ENCODE results near the gene TRAPPC12.
"Not testable (repeated sequence)": the region's sequence is repeated elsewhere in the genome, so short reads cannot be mapped to it uniquely, and the experiment has no call there.

TRAPPC12 gene

GRCh38 chr2:3433339-3433699 lies 53.8 kb downstream of the TRAPPC12 start:
- no peak for DNase-seq (ENCODE audit: low read depth)

GRCh38 chr2:3433776-3434400 lies 54.4 kb downstream of the TRAPPC12 start:
- DNase-seq (ENCODE audit: low read depth), result no peak

DNA sequence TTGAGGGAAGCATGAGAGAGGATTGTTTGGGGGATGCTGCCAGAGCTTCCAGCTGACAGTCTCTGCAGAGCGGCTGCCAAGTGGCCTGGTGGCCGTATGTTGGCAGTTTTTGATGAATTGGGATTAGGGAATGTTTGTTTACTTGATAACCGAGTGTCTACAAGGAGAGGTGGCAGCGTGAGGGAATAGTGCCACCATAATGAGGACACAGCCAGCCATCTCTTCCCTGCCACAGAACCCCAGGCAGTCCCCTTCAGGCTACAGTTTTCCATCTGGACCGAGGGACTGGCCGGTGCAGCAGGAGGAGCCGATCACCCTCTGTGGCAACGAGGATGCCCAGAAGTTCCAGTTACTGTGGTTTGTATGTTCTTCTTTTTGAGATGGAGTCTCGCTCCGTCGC lies 55.2 kb downstream of the TRAPPC12 start:
- DNase-seq (ENCODE audit: low read depth), result no peak

DNA sequence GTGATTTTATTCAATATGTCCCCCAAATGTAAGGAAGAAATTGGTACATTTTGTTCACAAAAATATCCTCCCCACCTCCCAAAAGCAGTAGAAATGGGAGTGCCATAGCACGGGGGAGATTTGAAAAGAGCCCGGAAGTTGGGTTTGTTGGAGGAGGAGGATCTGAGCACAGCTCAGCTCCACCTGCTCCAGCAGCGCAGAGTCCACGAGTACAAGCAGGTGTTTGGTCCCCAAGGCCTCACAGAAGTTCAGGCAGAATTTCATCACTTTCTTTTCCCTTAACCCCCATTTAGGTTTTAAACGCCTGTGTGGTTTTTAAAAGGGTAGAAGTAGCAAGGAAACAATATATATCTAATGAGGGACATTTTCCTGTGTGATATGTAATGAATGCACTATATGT lies 56.0 kb downstream of the TRAPPC12 start:
- no peak for DNase-seq (ENCODE audit: low read depth)

- DNase-seq (ENCODE audit: low read depth), result no peak
Measured at GRCh38 chr2:3440477-3440876, 61.0 kb downstream of the TRAPPC12 start.

GRCh38 chr2:3441465-3441864 lies 62.0 kb downstream of the TRAPPC12 start:
- no peak for DNase-seq (ENCODE audit: low read depth)

DNA sequence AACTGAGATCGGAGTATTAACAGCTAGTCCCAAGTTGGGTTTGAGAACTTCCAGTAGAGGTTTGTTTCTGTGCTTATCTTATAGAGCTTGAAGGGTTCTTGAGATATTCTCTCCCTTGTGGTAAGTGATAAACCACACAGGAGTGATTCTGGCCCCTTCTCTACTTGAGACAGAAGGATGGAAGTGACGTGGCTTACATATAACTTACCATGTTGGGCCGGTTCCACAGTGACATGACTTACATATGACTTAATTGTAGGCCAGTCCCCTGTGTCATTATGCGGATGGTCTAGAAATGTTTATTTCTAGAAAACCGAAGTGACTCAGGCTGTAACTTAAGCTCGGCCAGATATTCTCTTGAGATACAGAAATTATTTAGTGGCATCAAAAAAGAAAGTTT lies 62.7 kb downstream of the TRAPPC12 start:
- no peak for DNase-seq (ENCODE audit: low read depth)

DNA sequence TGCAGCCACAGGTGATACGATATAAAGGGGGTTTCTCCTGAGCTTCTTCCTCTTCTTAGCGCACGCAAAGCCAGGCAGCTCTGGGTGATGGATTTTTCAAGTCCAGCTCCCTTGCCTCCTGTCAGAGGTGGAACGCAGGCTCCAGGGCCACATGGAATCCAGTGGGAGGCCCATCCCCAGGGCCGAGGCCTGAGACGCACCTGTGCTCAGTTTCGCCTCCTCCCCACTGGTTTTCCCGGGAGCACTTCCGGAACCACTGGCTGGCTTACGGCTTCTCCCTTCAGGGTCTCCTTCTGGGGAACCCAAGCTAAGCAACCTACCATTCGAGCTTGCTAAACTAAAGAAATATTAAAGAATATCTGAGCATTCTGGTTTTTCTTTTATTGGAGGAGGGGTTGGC lies 63.6 kb downstream of the TRAPPC12 start:
- DNase-seq (ENCODE audit: low read depth), result no peak

GRCh38 chr2:3443506-3444084 lies 64.1 kb downstream of the TRAPPC12 start:
- no peak for DNase-seq (ENCODE audit: low read depth)

- no peak for DNase-seq (ENCODE audit: low read depth)
Measured at GRCh38 chr2:3445891-3446290, 66.4 kb downstream of the TRAPPC12 start.

GRCh38 chr2:3446381-3446780 lies 66.9 kb downstream of the TRAPPC12 start:
- DNase-seq (ENCODE audit: low read depth), result no peak

DNA sequence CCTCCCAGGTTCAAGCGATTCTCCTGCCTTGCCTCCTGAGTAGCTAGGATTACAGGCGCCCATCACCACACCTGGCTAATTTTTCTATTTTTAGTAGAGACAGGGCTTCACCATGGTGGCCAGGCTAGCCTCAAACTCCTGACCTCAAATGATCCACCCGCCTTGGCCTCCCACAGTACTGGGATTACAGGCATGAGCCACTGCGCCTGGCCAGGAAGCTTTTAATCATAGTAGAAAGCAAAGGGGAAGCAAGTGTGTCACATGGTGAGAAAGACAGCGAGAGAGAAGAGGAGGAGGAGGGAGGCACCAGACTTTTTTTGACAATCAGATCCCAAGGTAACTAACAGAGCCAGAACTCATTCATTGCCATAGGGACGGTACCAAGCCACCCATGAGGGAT lies 67.7 kb downstream of the TRAPPC12 start:
- not testable (repeated sequence) for DNase-seq (ENCODE audit: low read depth)

DNA sequence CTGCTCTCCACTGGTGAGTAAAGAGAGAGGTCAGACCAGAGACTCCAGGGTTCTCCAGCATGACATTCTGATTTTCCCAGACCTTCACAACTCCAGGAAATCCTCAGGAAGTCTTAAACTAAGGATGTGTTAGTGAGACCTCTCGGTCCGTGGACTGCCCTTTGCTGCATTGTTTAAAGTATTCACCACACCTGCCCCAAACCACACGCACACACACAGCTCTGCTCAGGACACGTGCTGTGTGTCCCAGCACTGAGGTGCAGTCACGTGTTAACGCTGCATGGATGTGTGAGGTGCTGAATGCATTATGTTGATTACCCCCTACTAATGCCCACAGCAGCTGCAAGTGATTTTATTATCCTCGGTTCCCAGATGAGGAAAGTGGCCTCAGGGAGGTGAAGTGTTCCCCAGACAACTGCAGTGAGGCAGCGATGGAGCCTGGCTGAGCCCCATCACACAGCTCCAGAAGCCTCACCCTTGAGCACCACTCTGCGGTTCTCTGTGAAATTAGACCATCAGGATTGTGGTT lies 68.4 kb downstream of the TRAPPC12 start:
- DNase-seq (ENCODE audit: low read depth), result no peak

- not testable (repeated sequence) for DNase-seq (ENCODE audit: low read depth)
Measured at GRCh38 chr2:3448441-3448911, 69.0 kb downstream of the TRAPPC12 start.

DNA sequence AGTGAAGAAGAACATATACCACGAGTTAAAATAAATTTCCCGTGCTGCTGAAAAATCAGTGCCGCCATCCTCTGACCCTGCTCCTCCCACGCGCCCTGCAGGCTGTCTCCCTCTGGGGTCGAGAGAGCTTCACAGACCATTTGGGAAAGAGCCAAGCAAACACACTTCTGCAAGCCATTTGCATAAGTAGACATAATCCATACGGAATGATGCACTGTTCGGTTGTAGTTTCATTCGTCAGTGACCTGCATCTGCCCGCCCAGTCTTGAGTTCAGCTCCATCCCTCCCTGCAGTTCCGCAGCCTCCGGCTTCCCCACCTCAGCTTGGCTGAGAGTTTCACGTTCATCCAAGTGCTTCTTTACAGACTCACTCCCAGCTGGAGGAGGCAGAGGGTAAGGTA lies 69.6 kb downstream of the TRAPPC12 start:
- no peak for DNase-seq (ENCODE audit: low read depth)

GRCh38 chr2:3449936-3450335 lies 70.4 kb downstream of the TRAPPC12 start:
- DNase-seq (ENCODE audit: low read depth), result no peak

DNA sequence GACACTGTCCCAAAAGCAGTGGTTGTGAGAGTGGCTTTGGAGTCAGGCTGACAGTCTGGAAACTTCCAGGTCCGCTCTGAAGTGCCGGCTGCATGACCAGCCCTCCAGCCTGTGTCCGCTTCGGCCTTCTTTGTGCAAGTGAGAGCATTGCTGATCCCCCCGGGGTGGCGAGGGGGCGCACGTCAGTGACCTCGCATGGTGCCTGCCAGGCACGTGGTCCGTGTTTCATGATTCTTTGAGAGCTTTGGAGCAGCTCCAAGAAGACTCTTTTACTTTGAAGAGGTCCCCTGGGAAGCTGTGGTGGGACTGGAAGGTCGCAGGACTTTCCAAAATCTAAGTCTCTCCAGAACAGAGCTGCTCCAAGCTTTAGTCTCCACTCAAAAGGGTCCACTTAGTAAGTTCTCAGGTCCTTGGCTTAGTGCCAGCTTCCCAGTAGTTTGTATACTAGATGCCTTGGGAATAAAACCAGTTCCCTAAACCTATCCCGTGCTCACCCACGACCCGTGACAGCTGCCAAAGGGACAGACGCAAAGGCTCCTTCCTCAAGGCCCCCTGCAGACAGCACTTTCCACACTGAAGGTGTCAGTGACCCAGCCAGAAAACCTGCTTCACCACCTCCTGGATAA lies 71.0 kb downstream of the TRAPPC12 start:
- no peak for DNase-seq (ENCODE audit: low read depth)

DNA sequence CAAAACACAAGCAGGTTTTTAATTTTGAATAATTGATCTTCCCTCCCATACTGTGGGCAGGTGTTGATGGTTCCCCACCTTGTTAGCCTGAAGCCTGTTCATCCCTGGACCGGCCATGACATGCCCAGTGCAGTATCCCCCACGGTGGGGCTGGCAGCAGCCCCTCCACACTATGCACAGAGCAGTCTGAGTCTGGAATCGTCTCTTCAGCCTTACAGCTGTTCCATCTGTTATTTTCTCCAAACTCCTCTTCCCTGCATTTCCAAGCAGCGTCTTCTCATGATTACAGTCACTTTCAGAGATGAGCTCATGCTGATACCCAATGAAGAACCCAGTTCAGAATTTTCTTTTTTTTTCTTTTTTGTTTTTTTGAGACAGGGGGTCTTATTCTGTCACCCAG lies 71.7 kb downstream of the TRAPPC12 start:
- no peak for DNase-seq (ENCODE audit: low read depth)

DNA sequence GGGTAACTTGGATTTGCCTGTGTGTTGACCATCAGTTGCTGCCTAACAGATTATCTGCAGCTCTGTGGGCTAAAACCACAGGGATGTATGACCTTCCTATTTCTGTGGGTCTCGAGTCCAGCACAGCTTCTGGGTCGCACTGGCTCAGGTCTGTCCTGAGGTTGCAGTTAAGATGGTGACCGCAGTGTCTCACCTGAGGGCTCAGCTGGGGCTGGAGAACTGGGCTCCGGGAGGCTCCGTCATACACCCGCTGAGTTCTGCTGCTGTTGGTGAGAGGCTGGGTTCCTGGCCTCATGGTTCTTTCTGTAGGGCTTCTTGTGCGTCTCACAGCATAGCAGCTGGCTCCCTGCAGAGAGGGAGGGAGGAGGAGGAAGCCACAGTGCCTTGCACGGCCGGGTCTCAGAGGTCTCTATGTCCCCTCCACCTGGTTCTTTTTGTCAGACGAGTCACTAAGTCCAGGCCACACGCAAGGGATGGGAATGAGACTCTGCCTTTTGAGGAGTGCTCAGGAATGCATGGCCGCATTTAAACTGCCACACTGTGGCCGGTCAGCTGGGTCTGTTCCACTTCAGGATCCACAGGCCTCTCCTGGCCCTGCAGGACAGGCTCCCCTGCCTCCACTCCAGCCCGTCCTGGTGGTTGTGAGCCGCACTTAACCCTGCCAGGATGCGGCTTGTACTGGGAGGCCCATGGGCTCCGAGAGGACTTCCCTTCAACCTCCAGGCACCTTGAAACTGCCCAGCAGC lies 72.6 kb downstream of the TRAPPC12 start:
- no peak for DNase-seq (ENCODE audit: low read depth)

- DNase-seq (ENCODE audit: low read depth), result no peak
Measured at GRCh38 chr2:3453190-3453999, 73.9 kb downstream of the TRAPPC12 start.

DNA sequence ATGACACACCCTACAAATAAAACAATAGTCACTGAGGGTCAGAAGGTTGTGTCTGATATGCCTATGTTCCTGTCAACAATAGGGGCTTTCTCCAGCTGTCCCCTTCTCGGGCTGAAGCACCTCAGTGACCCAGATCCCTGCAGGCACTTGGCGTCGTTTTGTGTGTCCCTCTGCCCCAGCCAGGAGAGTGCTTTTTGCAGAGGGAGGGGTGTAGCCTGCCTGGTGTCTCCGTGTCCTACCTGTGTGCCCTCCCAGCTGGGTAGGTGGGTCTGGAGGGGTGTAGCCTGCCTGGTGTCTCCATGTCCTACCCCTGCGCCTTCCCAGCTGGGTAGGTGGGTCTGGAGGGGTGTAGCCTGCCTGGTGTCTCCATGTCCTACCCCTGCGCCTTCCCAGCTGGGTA lies 74.5 kb downstream of the TRAPPC12 start:
- DNase-seq (ENCODE audit: low read depth), result not testable (repeated sequence)

- no peak for DNase-seq (ENCODE audit: low read depth)
Measured at GRCh38 chr2:3454802-3455201, 75.3 kb downstream of the TRAPPC12 start.

Measured in T-helper 22 cell (primary cell).